HFFc6 (cell line): ENCODE measurements around the gene MEIKIN. TPM values are rescaled to one million over a fixed set of nuclear protein-coding genes. Genes with fewer than 3 reads are reported as not detected.

Source experiments
- DNase-seq: peaks from one replicate; pipeline ENCODE4 v3.0.0-alpha.2; 2018
- H3K27ac Mint-ChIP-seq: 2 replicates; pipeline ENCODE4 v1.8.0; 2020; ENCODE audit warnings: mild to moderate bottlenecking, mixed read lengths
- H3K27me3 Mint-ChIP-seq: 2 replicates; pipeline ENCODE4 v1.8.0; 2021; ENCODE audit warnings: mild to moderate bottlenecking, moderate library complexity, mixed read lengths; ENCODE audit not compliant: insufficient read depth
- H3K36me3 Mint-ChIP-seq: 2 replicates; pipeline ENCODE4 v1.8.0; 2021; ENCODE audit warnings: low read depth, mixed read lengths
- H3K4me1 Mint-ChIP-seq: 2 replicates; pipeline ENCODE4 v1.8.0; 2020; ENCODE audit warnings: low read depth, mixed read lengths
- H3K4me3 Mint-ChIP-seq: 2 replicates; pipeline ENCODE4 v1.8.0; 2020; ENCODE audit warnings: mild to moderate bottlenecking, moderate library complexity, mixed read lengths
- H3K9me3 Mint-ChIP-seq: 2 replicates; pipeline ENCODE4 v1.8.0; 2020; ENCODE audit warnings: mild to moderate bottlenecking, mixed read lengths
- CTCF ChIP-seq: fragments of 200-600 bp; sonication (generic); IDR thresholded peaks from 2 replicates; pipeline ENCODE4 v1.5.0; 2021; ENCODE audit warnings: antibody characterized with exemption, mild to moderate bottlenecking
- total RNA-seq, 6 experiments: library from RNA; stranded (reverse); fragmentation: NEBNext Ultra II Directional; extraction: Animal tissue kit (Norgen Biotek cat#: 25700); gene quantifications; 2 replicates in 1 of 6; 3 replicates in 5 of 6; pipeline ENCODE4 v1.2.3, GENCODE V29; 2021

MEIKIN gene
- total RNA-seq, 6 experiments from 2014 or later, result not detected

GRCh38 chr5:131818001-131818724 is 127.3 kb downstream of the MEIKIN start:
- 0 out of 2 replicates have a peak, but pooled peaks cover 7% of the 10 kb centered on the region for H3K9me3 Mint-ChIP-seq
- no peak overlapping the region for H3K27ac Mint-ChIP-seq
- H3K4me3 Mint-ChIP-seq, result no peak overlapping the region
- H3K36me3 Mint-ChIP-seq, result peaks cover 10% of the 10 kb centered on the region; the same call in 1 of the 2 replicates
- no peak for DNase-seq
- H3K4me1 Mint-ChIP-seq, result peaks cover 27% of the 10 kb centered on the region
- TF ChIP-seq CTCF, result no peak
- no peaks in the 10 kb centered on the region for H3K27me3 Mint-ChIP-seq

GRCh38 chr5:131814990-131815389 is 130.5 kb downstream of the MEIKIN start:
- no peak for TF ChIP-seq CTCF
- Mint-ChIP-seq H3K27me3 (no peaks in the 10 kb centered on the region), H3K27ac (peak overlapping the region; percentile 65), H3K9me3 (0 out of 2 replicates have a peak, but pooled peaks cover 7% of the 10 kb centered on the region), H3K4me1 (peaks cover 24% of the 10 kb centered on the region), H3K36me3 (peaks cover 10% of the 10 kb centered on the region; the same call in 1 of the 2 replicates), H3K4me3 (no peak overlapping the region)
- DNase-seq, result peak; percentile 59

- no peak for TF ChIP-seq CTCF
- Mint-ChIP-seq H3K4me3 (no peak overlapping the region), H3K4me1 (peaks cover 24% of the 10 kb centered on the region), H3K27me3 (peaks cover under 1% of the 10 kb centered on the region), H3K36me3 (peaks cover 10% of the 10 kb centered on the region; the same call in 1 of the 2 replicates), H3K9me3 (0 out of 2 replicates have a peak, but pooled peaks cover 7% of the 10 kb centered on the region), H3K27ac (no peak overlapping the region)
- no peak for DNase-seq
Observed at GRCh38 chr5:131812371-131813160, 132.9 kb downstream of the MEIKIN start.

GRCh38 chr5:131810510-131811249 is 134.8 kb downstream of the MEIKIN start:
- H3K27me3 Mint-ChIP-seq, result peaks cover 2% of the 10 kb centered on the region
- TF ChIP-seq CTCF, result peak; percentile 59; the same call in 1 of the 2 replicates
- H3K9me3 Mint-ChIP-seq, result 0 out of 2 replicates have a peak, but pooled peaks cover 7% of the 10 kb centered on the region
- DNase-seq, result peak; percentile 25
- no peak overlapping the region for H3K27ac Mint-ChIP-seq
- H3K4me3 Mint-ChIP-seq, result no peak overlapping the region
- H3K4me1 Mint-ChIP-seq, result peaks cover 23% of the 10 kb centered on the region
- peaks cover 10% of the 10 kb centered on the region; the same call in 1 of the 2 replicates for H3K36me3 Mint-ChIP-seq
